Epithelial cell of esophagus (primary cell): ENCODE data around the gene CCDC154.
A peak's percentile ranks its signal among the peaks of the same experiment; 100 is the strongest.

Experiments used
- DNase-seq: peaks from one replicate; pipeline ENCODE4 v3.0.0; 2010; ENCODE audit warnings: low read depth
- H3K4me3 ChIP-seq: 2 replicates; pipeline ENCODE4 v1.5.1; 2011; ENCODE audit warnings: mild to moderate bottlenecking, low read length, control low read depth
- CTCF ChIP-seq: IDR thresholded peaks from 2 replicates; pipeline ENCODE4 v1.5.1; 2011; ENCODE audit warnings: low read depth, mild to moderate bottlenecking, low read length, control low read depth, inconsistent platforms; ENCODE audit not compliant: insufficient read depth; ENCODE audit errors: missing control alignments

Gene CCDC154

GRCh38 chr16:1430214-1430758 lies 14.1 kb downstream of the CCDC154 start:
- no peak overlapping the region for H3K4me3 ChIP-seq
- no peak for TF ChIP-seq CTCF
- DNase-seq, result no peak

GRCh38 chr16:1429631-1430030 lies 14.7 kb downstream of the CCDC154 start:
- no peak for DNase-seq
- TF ChIP-seq CTCF, result no peak
- no peak overlapping the region for H3K4me3 ChIP-seq

- no peak for TF ChIP-seq CTCF
- H3K4me3 ChIP-seq, result no peak overlapping the region
- DNase-seq, result no peak
Measured at GRCh38 chr16:1429012-1429411, 15.3 kb downstream of the CCDC154 start.

- peak; percentile 22 for TF ChIP-seq CTCF
- H3K4me3 ChIP-seq, result no peak overlapping the region
- DNase-seq, result no peak
Measured at GRCh38 chr16:1428511-1428910, 15.8 kb downstream of the CCDC154 start.

GRCh38 chr16:1427473-1428461 lies 16.6 kb downstream of the CCDC154 start:
- no peak overlapping the region for H3K4me3 ChIP-seq
- TF ChIP-seq CTCF, result no peak
- no peak for DNase-seq

GRCh38 chr16:1426734-1427471 lies 17.5 kb downstream of the CCDC154 start:
- H3K4me3 ChIP-seq, result no peak overlapping the region
- DNase-seq, result no peak
- no peak for TF ChIP-seq CTCF
